CD4-positive, alpha-beta T cell (primary cell): Measurements from ENCODE around the gene STARD13. TPM values are rescaled to one million over a fixed set of nuclear protein-coding genes. Genes with fewer than 3 reads are reported as not detected.

Source experiments
- ATAC-seq: fragments of 200-7000 bp; cut with Tn5 transposase; one replicate; pipeline ENCODE4 v1.10.0; 2022; ENCODE audit warnings: mild to moderate bottlenecking; ENCODE audit not compliant: poor library complexity
- CTCF ChIA-PET: fragments of 350-600 bp; sonication (Branson Sonifier 250); formaldehyde crosslinking; loops from one replicate; lab custom pipeline; 2021; ENCODE audit warnings: antibody characterized with exemption, inconsistent platforms; lab: Charles Lee
- POLR2A ChIA-PET: fragments of 350-600 bp; sonication (Branson Sonifier 250); formaldehyde crosslinking; loops from one replicate; lab custom pipeline; 2021; ENCODE audit warnings: antibody characterized with exemption, inconsistent platforms; lab: Charles Lee
- DNase-seq, 14 experiments: peaks; one replicate each; pipeline ENCODE4 v3.0.0-alpha.2; 2013 to 2020; ENCODE audit warnings: mixed read lengths in 2 of 14
- H3K27ac ChIP-seq, 2 donors: one replicate each; pipeline versions ENCODE4 v1.5.1 to v1.7.0; 2013; ENCODE audit warnings: low read length in 2 of 2, low read depth in 1 of 2, mild to moderate bottlenecking in 1 of 2
- H3K27me3 ChIP-seq, 2 experiments: 1 replicate in 1 of 2; 2 replicates in 1 of 2; pipeline versions ENCODE4 v1.6.1 to v1.7.0; 2013; ENCODE audit warnings: low read length in 2 of 2, control low read depth in 1 of 2, mild to moderate bottlenecking in 1 of 2, moderate library complexity in 1 of 2; ENCODE audit not compliant: insufficient read depth in 2 of 2, control insufficient read depth in 1 of 2
- H3K36me3 ChIP-seq: one replicate; pipeline ENCODE4 v1.6.1; 2013; ENCODE audit warnings: low read length, control low read depth; ENCODE audit not compliant: insufficient read depth
- H3K4me1 ChIP-seq: one replicate; pipeline ENCODE4 v1.6.1; 2013; ENCODE audit warnings: low read length, control low read depth; ENCODE audit not compliant: insufficient read depth
- H3K4me3 ChIP-seq: one replicate; pipeline ENCODE4 v1.5.1; 2013; ENCODE audit warnings: mild to moderate bottlenecking, low read length, moderate library complexity
- H3K9me3 ChIP-seq, 2 experiments: 1 replicate in 1 of 2; 2 replicates in 1 of 2; pipeline versions ENCODE4 v1.6.1 to v1.7.0; 2013; ENCODE audit warnings: low read length in 2 of 2, mild to moderate bottlenecking in 2 of 2, control low read depth in 1 of 2, moderate library complexity in 1 of 2; ENCODE audit not compliant: control insufficient read depth in 1 of 2, insufficient read depth in 1 of 2
- H3K27ac Mint-ChIP-seq: one replicate; pipeline ENCODE4 v1.8.0; 2020; ENCODE audit warnings: mixed read lengths
- H3K27me3 Mint-ChIP-seq: one replicate; pipeline ENCODE4 v1.8.0; 2021; ENCODE audit warnings: mixed read lengths
- H3K36me3 Mint-ChIP-seq: one replicate; pipeline ENCODE4 v1.8.0; 2021; ENCODE audit warnings: low read depth, mixed read lengths
- H3K4me1 Mint-ChIP-seq: one replicate; pipeline ENCODE4 v1.8.0; 2021; ENCODE audit warnings: low read depth, mixed read lengths
- H3K4me3 Mint-ChIP-seq: one replicate; pipeline ENCODE4 v1.8.0; 2020; ENCODE audit warnings: mild to moderate bottlenecking, mixed read lengths
- H3K9me3 Mint-ChIP-seq: one replicate; pipeline ENCODE4 v1.8.0; 2020; ENCODE audit warnings: mixed read lengths
- intact Hi-C, 2 experiments: fragments of 100-400 bp; cut with DNase I in 1 of 2; cut with micrococcal nuclease in 1 of 2; formaldehyde crosslinking; loops; one replicate each; pipeline versions ENCODE4 v1.15.1 to v1.9.0; 2023 to 2025; cut with DNase I, micrococcal nuclease
- total RNA-seq, 174 experiments: library from RNA in 2 of 174; stranded (reverse) in 2 of 174; gene quantifications; one replicate each; pipeline ENCODE4 v1.2.3 and lab custom pipeline; 2021 to 2026
- TF ChIP-seq, protein P1 (sequence below): fragments of 200-600 bp; IDR thresholded peaks from one replicate; pipeline ENCODE4 v1.8.0; 2022; ENCODE audit warnings: antibody characterized with exemption, mild to moderate bottlenecking

Gene STARD13
- total RNA-seq, 2 experiments from 2014 or later = not detected

DNA sequence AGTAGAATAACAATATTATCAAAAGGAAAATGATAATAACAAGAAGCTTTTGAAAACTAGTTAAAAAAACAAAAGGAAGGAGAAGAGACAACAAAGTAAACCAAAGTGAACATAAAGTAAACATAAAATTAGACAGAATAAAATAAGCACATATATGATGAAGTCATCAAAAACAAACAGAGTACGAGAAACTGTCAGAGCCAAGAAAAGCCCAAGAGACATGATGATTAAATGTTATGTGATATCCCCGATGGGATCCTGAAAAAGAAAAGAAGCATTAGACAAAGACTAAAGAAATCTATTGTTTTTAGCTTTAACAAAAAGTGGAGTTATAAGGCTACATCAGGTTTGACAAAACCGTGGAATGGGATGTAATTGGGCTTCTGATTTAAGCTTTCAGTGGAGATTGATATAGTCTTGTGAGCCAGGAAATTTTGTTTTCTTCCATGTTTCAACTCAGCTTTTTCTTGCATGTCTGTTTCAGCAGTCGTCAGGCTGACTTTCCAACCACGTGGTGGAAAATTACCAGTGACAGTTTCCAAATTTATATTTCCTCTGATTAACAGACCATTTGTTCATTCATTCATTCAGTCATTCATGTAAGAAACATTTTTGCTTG, 204.5 kb downstream of the STARD13 start:
- H3K27me3 Mint-ChIP-seq = peaks cover 25% of the 10 kb centered on the region
- no peaks in the 10 kb centered on the region for H3K36me3 Mint-ChIP-seq
- no peak overlapping the region for H3K27ac ChIP-seq
- H3K4me3 Mint-ChIP-seq = no peak overlapping the region
- no peak overlapping the region for H3K4me3 ChIP-seq
- ChIA-PET POLR2A (no interaction called here), CTCF (no interaction called here)
- H3K27me3 ChIP-seq = peaks cover 0 to 4% of the 10 kb centered on the region in 2 experiments
- no peak for ATAC-seq
- intact Hi-C loops = no loop called here
- H3K9me3 ChIP-seq = no peaks in the 10 kb centered on the region
- H3K4me1 ChIP-seq = no peaks in the 10 kb centered on the region
- H3K9me3 Mint-ChIP-seq = no peaks in the 10 kb centered on the region
- TF ChIP-seq, protein P1, sequence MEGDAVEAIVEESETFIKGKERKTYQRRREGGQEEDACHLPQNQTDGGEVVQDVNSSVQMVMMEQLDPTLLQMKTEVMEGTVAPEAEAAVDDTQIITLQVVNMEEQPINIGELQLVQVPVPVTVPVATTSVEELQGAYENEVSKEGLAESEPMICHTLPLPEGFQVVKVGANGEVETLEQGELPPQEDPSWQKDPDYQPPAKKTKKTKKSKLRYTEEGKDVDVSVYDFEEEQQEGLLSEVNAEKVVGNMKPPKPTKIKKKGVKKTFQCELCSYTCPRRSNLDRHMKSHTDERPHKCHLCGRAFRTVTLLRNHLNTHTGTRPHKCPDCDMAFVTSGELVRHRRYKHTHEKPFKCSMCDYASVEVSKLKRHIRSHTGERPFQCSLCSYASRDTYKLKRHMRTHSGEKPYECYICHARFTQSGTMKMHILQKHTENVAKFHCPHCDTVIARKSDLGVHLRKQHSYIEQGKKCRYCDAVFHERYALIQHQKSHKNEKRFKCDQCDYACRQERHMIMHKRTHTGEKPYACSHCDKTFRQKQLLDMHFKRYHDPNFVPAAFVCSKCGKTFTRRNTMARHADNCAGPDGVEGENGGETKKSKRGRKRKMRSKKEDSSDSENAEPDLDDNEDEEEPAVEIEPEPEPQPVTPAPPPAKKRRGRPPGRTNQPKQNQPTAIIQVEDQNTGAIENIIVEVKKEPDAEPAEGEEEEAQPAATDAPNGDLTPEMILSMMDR = no peak
- no peak for DNase-seq
- no peaks in the 10 kb centered on the region for H3K4me1 Mint-ChIP-seq
- no peak overlapping the region for H3K27ac Mint-ChIP-seq
- no peaks in the 10 kb centered on the region for H3K36me3 ChIP-seq

DNA sequence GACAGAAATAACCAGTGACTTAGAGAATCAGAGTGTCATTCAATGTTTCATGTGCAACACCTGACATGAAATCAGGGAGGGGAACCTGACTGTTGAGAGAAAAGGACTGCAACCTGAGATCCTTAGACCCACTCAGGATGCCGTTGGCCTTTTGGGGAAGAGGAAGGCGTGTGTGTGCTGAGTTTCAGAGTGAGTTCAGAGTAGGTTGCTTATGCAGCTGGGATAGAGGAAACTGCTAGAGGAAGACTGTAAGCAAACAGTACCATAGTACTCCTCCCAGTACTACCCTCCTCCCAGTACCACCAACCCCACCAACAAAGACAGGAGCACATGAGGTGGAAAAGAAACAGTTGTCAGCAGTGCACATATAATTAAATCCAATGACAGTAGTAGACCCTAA, 205.6 kb downstream of the STARD13 start:
- ATAC-seq (no peak), DNase-seq (no peak)
- H3K4me1 Mint-ChIP-seq = no peaks in the 10 kb centered on the region
- Histone ChIP-seq H3K9me3 (no peaks in the 10 kb centered on the region), H3K4me3 (no peak overlapping the region), H3K36me3 (no peaks in the 10 kb centered on the region), H3K27ac (no peak overlapping the region), H3K27me3 (peaks cover 0 to 4% of the 10 kb centered on the region in 2 experiments), H3K4me1 (no peaks in the 10 kb centered on the region)
- intact Hi-C loops = no loop called here
- H3K9me3 Mint-ChIP-seq = no peaks in the 10 kb centered on the region
- peaks cover 19% of the 10 kb centered on the region for H3K27me3 Mint-ChIP-seq
- no peak overlapping the region for H3K4me3 Mint-ChIP-seq
- CTCF ChIA-PET = no interaction called here
- no peak overlapping the region for H3K27ac Mint-ChIP-seq
- no peaks in the 10 kb centered on the region for H3K36me3 Mint-ChIP-seq
- TF ChIP-seq, protein P1 = no peak
- POLR2A ChIA-PET = no interaction called here

DNA sequence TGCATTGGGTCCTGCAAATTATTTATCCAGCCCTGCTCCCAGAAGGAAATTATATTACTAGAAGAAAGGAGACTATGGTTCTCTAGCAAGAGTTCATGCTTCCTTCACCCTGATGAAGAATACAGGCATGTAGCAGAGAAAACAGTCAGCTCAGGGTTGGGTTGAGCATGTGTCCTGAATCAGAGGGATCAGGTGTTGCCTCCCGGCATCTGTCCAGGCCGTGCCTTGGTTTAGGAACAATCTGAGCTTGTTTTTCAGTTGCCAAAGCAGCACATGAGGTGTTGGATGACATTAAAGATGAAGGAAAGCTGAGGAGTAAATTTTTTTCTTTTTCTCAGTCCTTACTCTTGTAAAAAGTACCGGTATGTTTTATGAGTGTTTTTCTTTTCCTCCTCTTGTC, 207.3 kb downstream of the STARD13 start:
- H3K4me1 ChIP-seq = no peaks in the 10 kb centered on the region
- intact Hi-C loops = no loop called here
- CTCF ChIA-PET = no interaction called here
- H3K27ac ChIP-seq = no peak overlapping the region
- no peaks in the 10 kb centered on the region for H3K9me3 Mint-ChIP-seq
- H3K9me3 ChIP-seq = no peaks in the 10 kb centered on the region
- H3K4me3 ChIP-seq = no peak overlapping the region
- no peaks in the 10 kb centered on the region for H3K4me1 Mint-ChIP-seq
- no peaks in the 10 kb centered on the region for H3K36me3 ChIP-seq
- H3K36me3 Mint-ChIP-seq = no peaks in the 10 kb centered on the region
- H3K27ac Mint-ChIP-seq = no peak overlapping the region
- peaks cover 0 to 4% of the 10 kb centered on the region in 2 experiments for H3K27me3 ChIP-seq
- POLR2A ChIA-PET = no interaction called here
- no peak overlapping the region for H3K4me3 Mint-ChIP-seq
- ATAC-seq = no peak
- peaks cover 19% of the 10 kb centered on the region for H3K27me3 Mint-ChIP-seq
- TF ChIP-seq, protein P1 = no peak
- no peak for DNase-seq
